OCI-LY7 (cell line): Measurements from ENCODE around the gene PLA2G15. TPM values are rescaled to one million over a fixed set of nuclear protein-coding genes. Genes with fewer than 3 reads are reported as not detected.
A peak's percentile ranks its signal among the peaks of the same experiment; 100 is the strongest.

Source experiments
- BruUV-seq: library from RNA; stranded (reverse); fragments of 400-500 nt; replicated peaks from 2 replicates; lab custom pipeline; 2021; lab: Mats Ljungman, UMichigan
- CTCF ChIA-PET: fragments of 300-600 bp; sonication (Branson Sonifier 250); formaldehyde crosslinking; loops from one replicate; lab custom pipeline; 2022; ENCODE audit warnings: antibody characterized with exemption; ENCODE audit not compliant: unreplicated experiment; lab: Charles Lee
- POLR2A ChIA-PET: fragments of 300-600 bp; sonication (Branson Sonifier 250); formaldehyde crosslinking; loops from one replicate; lab custom pipeline; 2022; ENCODE audit warnings: antibody characterized with exemption; lab: Charles Lee
- DNase-seq: peaks from one replicate; pipeline ENCODE4 v3.0.0-alpha.2; 2015; ENCODE audit warnings: low spot score
- H2AFZ ChIP-seq: fragments of 200-600 bp; sonication (generic), shearing (Covaris generic); 2 replicates; pipeline ENCODE4 v1.6.1; 2014; ENCODE audit warnings: mild to moderate bottlenecking, antibody characterized with exemption, low read length, moderate library complexity
- H3K27ac ChIP-seq: fragments of 200-600 bp; sonication (generic); 2 replicates; pipeline ENCODE4 v1.5.1; 2014; ENCODE audit warnings: mixed run types, low read depth, mild to moderate bottlenecking, moderate library complexity, low read length, inconsistent platforms; ENCODE audit not compliant: poor library complexity, severe bottlenecking
- H3K36me3 ChIP-seq: fragments of 200-600 bp; sonication (generic); 2 replicates; pipeline ENCODE4 v1.6.1; 2014; ENCODE audit warnings: mild to moderate bottlenecking, antibody characterized with exemption, low read length, moderate library complexity, mixed read lengths; ENCODE audit not compliant: insufficient read depth
- H3K4me1 ChIP-seq: fragments of 200-600 bp; sonication (generic); 2 replicates; pipeline ENCODE4 v1.5.1; 2014; ENCODE audit warnings: mild to moderate bottlenecking, low read length; ENCODE audit not compliant: insufficient read depth, poor library complexity, severe bottlenecking
- H3K4me2 ChIP-seq: fragments of 200-600 bp; sonication (generic); 2 replicates; pipeline ENCODE4 v1.6.1; 2014; ENCODE audit warnings: mild to moderate bottlenecking, low read length
- H3K4me3 ChIP-seq: fragments of 200-600 bp; sonication (generic); 2 replicates; pipeline ENCODE4 v1.5.1; 2014; ENCODE audit warnings: mild to moderate bottlenecking, low read depth, low read length; ENCODE audit not compliant: poor library complexity, severe bottlenecking
- H3K79me2 ChIP-seq: fragments of 200-600 bp; sonication (generic); 2 replicates; pipeline ENCODE4 v1.6.1; 2016; ENCODE audit warnings: low read depth, mild to moderate bottlenecking, low read length, moderate library complexity, mixed read lengths; ENCODE audit not compliant: insufficient read depth
- H3K9me2 ChIP-seq: fragments of 200-600 bp; sonication (generic); 2 replicates; pipeline ENCODE4 v1.6.1; 2016; ENCODE audit warnings: mild to moderate bottlenecking, low read length, mixed read lengths; ENCODE audit not compliant: insufficient read depth
- H3K9me3 ChIP-seq: fragments of 200-600 bp; sonication (generic); 2 replicates; pipeline ENCODE4 v1.6.1; 2014; ENCODE audit warnings: mild to moderate bottlenecking, mixed run types, low read length, mixed read lengths
- H4K20me1 ChIP-seq: fragments of 200-600 bp; sonication (generic); 2 replicates; pipeline ENCODE4 v1.6.1; 2014; ENCODE audit warnings: mild to moderate bottlenecking, antibody characterized with exemption, low read length, moderate library complexity, mixed read lengths; ENCODE audit not compliant: insufficient read depth
- EZH2phosphoT487 ChIP-seq: fragments of 200-600 bp; sonication (generic); IDR thresholded peaks from 2 replicates; pipeline ENCODE4 v1.6.1; 2018; ENCODE audit warnings: low read depth, borderline replicate concordance, mild to moderate bottlenecking, mixed run types, antibody characterized with exemption, low read length, moderate library complexity, mixed read lengths
- intact Hi-C: fragments of 100-400 bp; cut with micrococcal nuclease; formaldehyde crosslinking; loops from one replicate; pipeline ENCODE4 v1.10.0; 2022; ENCODE audit not compliant: unreplicated experiment
- total RNA-seq, 2 experiments: library from RNA; depleted of rRNA in 1 of 2; stranded (reverse); fragments of >200 nt in 1 of 2; shearing (Covaris generic) in 1 of 2; gene quantifications; 2 replicates each; pipeline ENCODE4 v1.2.3, GENCODE V29; 2014 to 2022
- TF ChIP-seq, protein P1 (sequence below): fragments of 200-600 bp; sonication (generic); conservative IDR thresholded peaks from 2 replicates; pipeline ENCODE4 v1.5.1; 2014; ENCODE audit warnings: mild to moderate bottlenecking, antibody characterized with exemption, low read length, moderate library complexity, mixed read lengths

Gene PLA2G15
- total RNA-seq, 2 experiments from 2014 or later = 27.5 to 46.2 TPM

DNA sequence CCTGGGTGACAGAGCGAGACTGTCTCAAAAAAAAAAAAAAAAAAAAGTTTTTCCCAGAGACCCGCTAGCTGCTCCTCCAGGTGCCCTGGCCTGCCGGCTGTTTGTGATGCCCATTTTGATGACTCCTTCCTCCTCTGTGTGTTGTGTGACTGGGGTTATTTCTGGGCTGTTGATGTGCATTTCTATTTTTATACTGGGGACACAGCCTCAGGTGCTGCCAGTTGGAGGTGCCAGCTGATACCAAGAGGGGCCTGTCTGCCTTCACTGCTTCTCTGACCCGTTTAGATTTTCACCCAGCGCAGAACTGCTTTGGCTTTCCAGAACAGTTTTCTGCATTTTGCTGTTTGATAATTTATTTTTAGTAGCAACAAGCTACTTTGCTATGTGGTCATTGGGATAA lies 6.7 kb downstream of the PLA2G15 start:
- CTCF ChIA-PET = interaction anchor here (0.6 to 1.3 kb wide), 3 partner anchors 12 to 1306 kb away, joined by 3 to 4 read pairs (median 3); partner anchors contain the start of gene SLC7A6
- Histone ChIP-seq H3K36me3 (peaks cover 63% of the 10 kb centered on the region), H3K4me1 (peaks cover 66% of the 10 kb centered on the region), H3K9me3 (no peaks in the 10 kb centered on the region), H3K27ac (peak overlapping the region; percentile 91), H3K4me2 (peak overlapping the region; percentile 68), H3K79me2 (peaks cover 7% of the 10 kb centered on the region; the same call in 1 of the 2 replicates), H3K9me2 (no peaks in the 10 kb centered on the region), H4K20me1 (no peaks in the 10 kb centered on the region), H2AFZ (peak overlapping the region; percentile 5; the same call in 1 of the 2 replicates), H3K4me3 (peak overlapping the region; percentile 38)
- POLR2A ChIA-PET = interaction anchor here (0.6 to 2.2 kb wide), 9 partner anchors 10 to 934 kb away, joined by 3 to 14 read pairs (median 5); partner anchors contain the start of genes NFATC3 and SLC7A6
- TF ChIP-seq, protein P1, sequence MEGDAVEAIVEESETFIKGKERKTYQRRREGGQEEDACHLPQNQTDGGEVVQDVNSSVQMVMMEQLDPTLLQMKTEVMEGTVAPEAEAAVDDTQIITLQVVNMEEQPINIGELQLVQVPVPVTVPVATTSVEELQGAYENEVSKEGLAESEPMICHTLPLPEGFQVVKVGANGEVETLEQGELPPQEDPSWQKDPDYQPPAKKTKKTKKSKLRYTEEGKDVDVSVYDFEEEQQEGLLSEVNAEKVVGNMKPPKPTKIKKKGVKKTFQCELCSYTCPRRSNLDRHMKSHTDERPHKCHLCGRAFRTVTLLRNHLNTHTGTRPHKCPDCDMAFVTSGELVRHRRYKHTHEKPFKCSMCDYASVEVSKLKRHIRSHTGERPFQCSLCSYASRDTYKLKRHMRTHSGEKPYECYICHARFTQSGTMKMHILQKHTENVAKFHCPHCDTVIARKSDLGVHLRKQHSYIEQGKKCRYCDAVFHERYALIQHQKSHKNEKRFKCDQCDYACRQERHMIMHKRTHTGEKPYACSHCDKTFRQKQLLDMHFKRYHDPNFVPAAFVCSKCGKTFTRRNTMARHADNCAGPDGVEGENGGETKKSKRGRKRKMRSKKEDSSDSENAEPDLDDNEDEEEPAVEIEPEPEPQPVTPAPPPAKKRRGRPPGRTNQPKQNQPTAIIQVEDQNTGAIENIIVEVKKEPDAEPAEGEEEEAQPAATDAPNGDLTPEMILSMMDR = 0 out of 2 replicates have a peak, but pooled peaks have one; percentile 15
- no peak for TF ChIP-seq EZH2phosphoT487
- BruUV-seq = no TSS peak
- intact Hi-C loops = loop anchor here (10.0 kb wide), 1 partner anchor 243 kb away; no protein-coding TSS in a partner anchor
- DNase-seq = peak; percentile 92

DNA sequence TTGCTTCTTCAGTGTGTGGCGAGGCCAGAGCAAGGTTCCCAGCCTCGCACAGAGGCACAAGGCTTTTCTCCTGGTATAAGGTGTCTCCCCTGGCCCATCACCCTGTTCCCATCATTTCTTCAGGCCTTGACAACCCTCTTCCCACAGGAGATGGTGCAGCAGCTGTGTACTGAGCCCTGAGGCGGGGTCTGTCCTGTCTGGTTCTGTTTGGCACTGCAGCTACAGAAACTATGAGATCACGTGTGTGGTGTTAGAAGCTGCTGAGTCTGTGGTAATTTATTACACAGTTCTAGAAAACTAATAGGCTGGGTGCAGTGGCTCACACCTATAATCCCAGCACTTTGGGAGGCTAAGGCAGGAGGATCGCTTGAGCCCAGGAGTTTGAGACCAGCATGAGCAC lies 7.2 kb downstream of the PLA2G15 start:
- H3K4me2 ChIP-seq = peak overlapping the region; percentile 68
- no peak for DNase-seq
- H3K27ac ChIP-seq = peak overlapping the region; percentile 91
- no peaks in the 10 kb centered on the region for H4K20me1 ChIP-seq
- intact Hi-C loops = loop anchor here (10.0 kb wide), 1 partner anchor 242 kb away; no protein-coding TSS in a partner anchor
- peak overlapping the region; percentile 5; the same call in 1 of the 2 replicates for H2AFZ ChIP-seq
- TF ChIP-seq, protein P1 = no peak
- TF ChIP-seq EZH2phosphoT487 = no peak
- H3K9me2 ChIP-seq = no peaks in the 10 kb centered on the region
- peak overlapping the region; percentile 38 for H3K4me3 ChIP-seq
- peaks cover 66% of the 10 kb centered on the region for H3K4me1 ChIP-seq
- ChIA-PET POLR2A (interaction anchor here (0.7 to 2.2 kb wide), 7 partner anchors 9 to 178 kb away, joined by 3 to 14 read pairs (median 4); partner anchors contain the start of gene NFATC3), CTCF (interaction anchor here (1.2 kb wide), 1 partner anchor 214 kb away, joined by 3 read pairs; no protein-coding TSS in a partner anchor)
- H3K36me3 ChIP-seq = peaks cover 64% of the 10 kb centered on the region
- H3K9me3 ChIP-seq = no peaks in the 10 kb centered on the region
- no TSS peak for BruUV-seq
- H3K79me2 ChIP-seq = peaks cover 6% of the 10 kb centered on the region; the same call in 1 of the 2 replicates

DNA sequence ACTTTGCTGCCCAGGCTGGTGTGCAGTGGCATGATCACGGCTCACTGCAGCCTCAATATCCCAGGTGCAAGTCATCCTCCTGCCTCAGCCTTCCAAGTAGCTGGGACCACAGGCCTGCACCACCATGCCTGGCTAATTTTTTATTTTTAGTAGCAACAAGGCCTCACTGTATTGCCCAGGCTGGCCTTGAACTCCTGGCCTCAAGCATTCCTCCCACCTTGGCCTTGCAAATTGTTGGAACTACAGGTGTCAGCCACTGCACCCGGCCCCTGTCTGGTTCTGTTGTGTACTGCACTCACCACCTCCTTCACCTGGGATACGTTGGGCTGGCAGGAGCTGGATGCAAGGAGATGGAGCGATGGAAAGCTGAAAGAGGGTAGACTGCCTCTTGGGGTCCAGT lies 8.5 kb downstream of the PLA2G15 start:
- no peak for DNase-seq
- no peaks in the 10 kb centered on the region for H4K20me1 ChIP-seq
- H3K4me3 ChIP-seq = no peak overlapping the region
- no peaks in the 10 kb centered on the region for H3K9me2 ChIP-seq
- H3K27ac ChIP-seq = peak overlapping the region; percentile 91
- intact Hi-C loops = loop anchor here (10.0 kb wide), 1 partner anchor 241 kb away; no protein-coding TSS in a partner anchor
- POLR2A ChIA-PET = interaction anchor here (1.6 kb wide), 1 partner anchor 30 kb away, joined by 5 read pairs; no protein-coding TSS in a partner anchor
- CTCF ChIA-PET = no interaction called here
- H3K4me2 ChIP-seq = no peak overlapping the region
- H3K4me1 ChIP-seq = peaks cover 72% of the 10 kb centered on the region
- H3K79me2 ChIP-seq = peaks cover 3% of the 10 kb centered on the region; the same call in 1 of the 2 replicates
- TF ChIP-seq, protein P1 = no peak
- no peak for TF ChIP-seq EZH2phosphoT487
- BruUV-seq = no TSS peak
- no peaks in the 10 kb centered on the region for H3K9me3 ChIP-seq
- peaks cover 65% of the 10 kb centered on the region for H3K36me3 ChIP-seq
- no peak overlapping the region for H2AFZ ChIP-seq
